Activated B cell treated with CpG ODN at 0.5 μM for 24 hours (primary cell): ENCODE data around the gene MADD. TPM values are rescaled to one million over a fixed set of nuclear protein-coding genes. Genes with fewer than 3 reads are reported as not detected.
"Not testable (repeated sequence)": the region's sequence is repeated elsewhere in the genome, so short reads cannot be mapped to it uniquely, and the experiment has no call there.

Experiments
- ATAC-seq: fragments of 200-7000 bp; cut with Tn5 transposase; one replicate; pipeline ENCODE4 v1.10.0; 2021; ENCODE audit warnings: low read depth, mild to moderate bottlenecking, moderate library complexity
- CTCF ChIA-PET: fragments of 350-600 bp; sonication (Branson Sonifier 250); formaldehyde crosslinking; loops from one replicate; lab custom pipeline; 2021; ENCODE audit warnings: antibody characterized with exemption; lab: Charles Lee
- POLR2A ChIA-PET: fragments of 350-600 bp; sonication (Branson Sonifier 250); formaldehyde crosslinking; loops from one replicate; lab custom pipeline; 2021; ENCODE audit warnings: antibody characterized with exemption; lab: Charles Lee
- DNase-seq: peaks from one replicate; pipeline ENCODE4 v3.0.0; 2022
- H3K27ac Mint-ChIP-seq: one replicate; pipeline ENCODE4 v1.8.0; 2020; ENCODE audit warnings: mixed read lengths
- H3K27me3 Mint-ChIP-seq: one replicate; pipeline ENCODE4 v1.8.0; 2021; ENCODE audit warnings: mixed read lengths
- H3K36me3 Mint-ChIP-seq: one replicate; pipeline ENCODE4 v1.8.0; 2021; ENCODE audit warnings: low read depth, mixed read lengths
- H3K4me1 Mint-ChIP-seq: one replicate; pipeline ENCODE4 v1.8.0; 2021; ENCODE audit warnings: mixed read lengths
- H3K4me3 Mint-ChIP-seq: one replicate; pipeline ENCODE4 v1.8.0; 2020; ENCODE audit warnings: mild to moderate bottlenecking, mixed read lengths
- H3K9me3 Mint-ChIP-seq: one replicate; pipeline ENCODE4 v1.8.0; 2020; ENCODE audit warnings: mixed read lengths
- CTCF ChIP-seq: fragments of 200-600 bp; IDR thresholded peaks from one replicate; pipeline ENCODE4 v1.8.0; 2022; ENCODE audit warnings: antibody characterized with exemption, mild to moderate bottlenecking
- intact Hi-C: fragments of 100-400 bp; cut with micrococcal nuclease; formaldehyde crosslinking; loops from one replicate; pipeline ENCODE4 v1.15.1; 2024
- total RNA-seq: library from RNA; stranded (reverse); gene quantifications from 2 replicates; pipeline ENCODE4 v1.2.3, GENCODE V29; 2022

Gene MADD
- total RNA-seq, 1 donor from 2014 or later = 86.9 TPM

- H3K9me3 Mint-ChIP-seq = no peaks in the 10 kb centered on the region
- H3K4me1 Mint-ChIP-seq = peaks cover 13% of the 10 kb centered on the region
- peaks cover 24% of the 10 kb centered on the region for H3K36me3 Mint-ChIP-seq
- intact Hi-C loops = no loop called here
- ChIA-PET POLR2A (no interaction called here), CTCF (no interaction called here)
- H3K27ac Mint-ChIP-seq = no peak overlapping the region
- no peaks in the 10 kb centered on the region for H3K27me3 Mint-ChIP-seq
- DNase-seq (no peak), ATAC-seq (no peak)
- H3K4me3 Mint-ChIP-seq = no peak overlapping the region
- no peak for TF ChIP-seq CTCF
Measured at GRCh38 chr11:47332303-47332711, 62.4 kb downstream of the MADD start.

- ChIA-PET POLR2A (no interaction called here), CTCF (no interaction called here)
- Mint-ChIP-seq H3K9me3 (no peaks in the 10 kb centered on the region), H3K4me1 (peaks cover 11% of the 10 kb centered on the region), H3K36me3 (peaks cover 24% of the 10 kb centered on the region), H3K27me3 (no peaks in the 10 kb centered on the region), H3K27ac (no peak overlapping the region), H3K4me3 (no peak overlapping the region)
- TF ChIP-seq CTCF = no peak
- ATAC-seq (no peak), DNase-seq (no peak)
- intact Hi-C loops = no loop called here
Measured at GRCh38 chr11:47332791-47333525, 63.0 kb downstream of the MADD start.

- ChIA-PET POLR2A (no interaction called here), CTCF (no interaction called here)
- Mint-ChIP-seq H3K4me1 (peaks cover 6% of the 10 kb centered on the region), H3K36me3 (peaks cover 21% of the 10 kb centered on the region), H3K9me3 (no peaks in the 10 kb centered on the region), H3K27ac (no peak overlapping the region), H3K4me3 (no peak overlapping the region), H3K27me3 (no peaks in the 10 kb centered on the region)
- no peak for TF ChIP-seq CTCF
- intact Hi-C loops = no loop called here
- ATAC-seq (no peak), DNase-seq (no peak)
Measured at GRCh38 chr11:47333526-47333845, 63.6 kb downstream of the MADD start.

GRCh38 chr11:47333886-47334443 lies 64.0 kb downstream of the MADD start:
- ChIA-PET POLR2A (no interaction called here), CTCF (no interaction called here)
- no peak for TF ChIP-seq CTCF
- H3K4me3 Mint-ChIP-seq = no peak overlapping the region
- DNase-seq (no peak), ATAC-seq (no peak)
- H3K27ac Mint-ChIP-seq = no peak overlapping the region
- peaks cover under 1% of the 10 kb centered on the region for H3K4me1 Mint-ChIP-seq
- H3K9me3 Mint-ChIP-seq = no peaks in the 10 kb centered on the region
- peaks cover 16% of the 10 kb centered on the region for H3K36me3 Mint-ChIP-seq
- H3K27me3 Mint-ChIP-seq = no peaks in the 10 kb centered on the region
- intact Hi-C loops = no loop called here

GRCh38 chr11:47334699-47335411 lies 64.9 kb downstream of the MADD start:
- H3K27ac Mint-ChIP-seq, ATAC-seq, POLR2A ChIA-PET, H3K4me3 Mint-ChIP-seq, H3K27me3 Mint-ChIP-seq, H3K36me3 Mint-ChIP-seq, H3K4me1 Mint-ChIP-seq, H3K9me3 Mint-ChIP-seq, intact Hi-C loops, DNase-seq, CTCF ChIA-PET: not testable (repeated sequence)
